ENCODE data around the gene PLCD3. TPM values are rescaled to one million over a fixed set of nuclear protein-coding genes. Genes with fewer than 3 reads are reported as not detected.
A peak's percentile ranks its signal among the peaks of the same experiment; 100 is the strongest.

The PLCD3 gene
- total and polyA plus RNA-seq, 2 of the 13 experiments (the other 11 are each of a cell fraction or from before 2014, with no cell fraction given) = 11.3 to 39.1 TPM

DNA sequence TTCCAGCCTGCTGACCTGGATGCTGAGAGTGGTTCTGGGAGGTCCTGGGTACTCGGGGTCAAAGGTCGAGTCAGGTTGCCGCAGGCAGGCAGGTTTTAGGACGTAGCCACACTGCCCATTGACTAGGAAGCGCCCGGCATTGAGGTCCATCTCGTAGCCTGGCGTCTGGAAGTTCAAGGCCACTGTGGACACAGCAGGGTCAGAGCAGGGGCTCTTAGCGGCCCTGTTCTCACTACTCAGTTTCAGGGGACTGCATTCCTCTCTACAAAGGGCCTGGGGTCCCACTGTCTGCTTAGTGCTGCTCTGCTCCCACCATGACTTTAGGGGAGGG is 18.9 kb downstream of the PLCD3 start (continued):
- TF ChIP-seq PAX8 (CRISPR knock-in tag; IDR thresholded peaks at IDR 0.05; ENCODE audit: borderline replicate concordance) (no peak), SNAPC2 (CRISPR knock-in tag; IDR thresholded peaks at IDR 0.05) (no peak), ZBTB37 (CRISPR knock-in tag; IDR thresholded peaks at IDR 0.05) (no peak), ZNF34 (CRISPR knock-in tag; IDR thresholded peaks at IDR 0.05; ENCODE audit: borderline replicate concordance) (no peak), LCORL (IDR thresholded peaks at IDR 0.05) (no peak), LCORL (CRISPR knock-in tag; IDR thresholded peaks at IDR 0.05) (peak; percentile 87), ARHGAP35 (CRISPR knock-in tag; IDR thresholded peaks at IDR 0.05; ENCODE audit: borderline replicate concordance) (no peak), NR2F1 (CRISPR knock-in tag; IDR thresholded peaks at IDR 0.05) (peak; percentile 47 to 48; a peak in 3 of 4 replicates), ZNF451 (CRISPR knock-in tag; IDR thresholded peaks at IDR 0.05) (no peak), FOSL1 (CRISPR knock-in tag; IDR thresholded peaks at IDR 0.05; ENCODE audit: borderline replicate concordance) (no peak), TBX3 (IDR thresholded peaks at IDR 0.05; ENCODE audit: borderline replicate concordance) (no peak), ELF1 (CRISPR knock-in tag; IDR thresholded peaks at IDR 0.05) (no peak), KLF16 (CRISPR knock-in tag; IDR thresholded peaks at IDR 0.05) (no peak), ZNF367 (CRISPR knock-in tag; IDR thresholded peaks at IDR 0.05; ENCODE audit: borderline replicate concordance) (no peak), SMAD3 (CRISPR knock-in tag; IDR thresholded peaks at IDR 0.05) (0 out of 2 replicates have a peak, but pooled peaks have one; percentile 25), ZNF329 (CRISPR knock-in tag; IDR thresholded peaks at IDR 0.05; ENCODE audit: low read depth) (no peak), ZNF44 (CRISPR knock-in tag; IDR thresholded peaks at IDR 0.05) (no peak), MAF1 (CRISPR knock-in tag; IDR thresholded peaks at IDR 0.05; ENCODE audit: borderline replicate concordance) (no peak), ZNF441 (CRISPR knock-in tag; IDR thresholded peaks at IDR 0.05; ENCODE audit: borderline replicate concordance) (no peak), HOXA3 (CRISPR knock-in tag; IDR thresholded peaks at IDR 0.05) (peak; percentile 76; the same call in 1 of the 2 replicates), SOX5 (CRISPR knock-in tag; IDR thresholded peaks at IDR 0.05; ENCODE audit: borderline replicate concordance) (0 out of 2 replicates have a peak, but pooled peaks have one; percentile 7), ZNF550 (CRISPR knock-in tag; IDR thresholded peaks at IDR 0.05; ENCODE audit: borderline replicate concordance) (no peak), TGIF2 (CRISPR knock-in tag; IDR thresholded peaks at IDR 0.05) (no peak), SRY (CRISPR knock-in tag; IDR thresholded peaks at IDR 0.05) (no peak), ZNF816 (CRISPR knock-in tag; IDR thresholded peaks at IDR 0.05; ENCODE audit: borderline replicate concordance) (no peak), THAP11 (CRISPR knock-in tag; IDR thresholded peaks at IDR 0.05) (no peak), GPN1 (CRISPR knock-in tag; IDR thresholded peaks at IDR 0.05; ENCODE audit: borderline replicate concordance) (no peak), U2AF2 (IDR thresholded peaks at IDR 0.05; ENCODE audit: low read depth, low read length) (no peak)
- TF ChIP-seq, protein P1, sequence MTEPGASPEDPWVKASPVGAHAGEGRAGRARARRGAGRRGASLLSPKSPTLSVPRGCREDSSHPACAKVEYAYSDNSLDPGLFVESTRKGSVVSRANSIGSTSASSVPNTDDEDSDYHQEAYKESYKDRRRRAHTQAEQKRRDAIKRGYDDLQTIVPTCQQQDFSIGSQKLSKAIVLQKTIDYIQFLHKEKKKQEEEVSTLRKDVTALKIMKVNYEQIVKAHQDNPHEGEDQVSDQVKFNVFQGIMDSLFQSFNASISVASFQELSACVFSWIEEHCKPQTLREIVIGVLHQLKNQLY (CRISPR knock-in tag; IDR thresholded peaks at IDR 0.05) = no peak
- TF ChIP-seq, protein P2, sequence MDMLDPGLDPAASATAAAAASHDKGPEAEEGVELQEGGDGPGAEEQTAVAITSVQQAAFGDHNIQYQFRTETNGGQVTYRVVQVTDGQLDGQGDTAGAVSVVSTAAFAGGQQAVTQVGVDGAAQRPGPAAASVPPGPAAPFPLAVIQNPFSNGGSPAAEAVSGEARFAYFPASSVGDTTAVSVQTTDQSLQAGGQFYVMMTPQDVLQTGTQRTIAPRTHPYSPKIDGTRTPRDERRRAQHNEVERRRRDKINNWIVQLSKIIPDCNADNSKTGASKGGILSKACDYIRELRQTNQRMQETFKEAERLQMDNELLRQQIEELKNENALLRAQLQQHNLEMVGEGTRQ (IDR thresholded peaks at IDR 0.05; ENCODE audit: low read depth, low read length) = no peak
- TF ChIP-seq, protein P2 (CRISPR knock-in tag; IDR thresholded peaks at IDR 0.05; ENCODE audit: borderline replicate concordance) = no peak
